Measurements from ENCODE around the gene FAM221A.

DNA sequence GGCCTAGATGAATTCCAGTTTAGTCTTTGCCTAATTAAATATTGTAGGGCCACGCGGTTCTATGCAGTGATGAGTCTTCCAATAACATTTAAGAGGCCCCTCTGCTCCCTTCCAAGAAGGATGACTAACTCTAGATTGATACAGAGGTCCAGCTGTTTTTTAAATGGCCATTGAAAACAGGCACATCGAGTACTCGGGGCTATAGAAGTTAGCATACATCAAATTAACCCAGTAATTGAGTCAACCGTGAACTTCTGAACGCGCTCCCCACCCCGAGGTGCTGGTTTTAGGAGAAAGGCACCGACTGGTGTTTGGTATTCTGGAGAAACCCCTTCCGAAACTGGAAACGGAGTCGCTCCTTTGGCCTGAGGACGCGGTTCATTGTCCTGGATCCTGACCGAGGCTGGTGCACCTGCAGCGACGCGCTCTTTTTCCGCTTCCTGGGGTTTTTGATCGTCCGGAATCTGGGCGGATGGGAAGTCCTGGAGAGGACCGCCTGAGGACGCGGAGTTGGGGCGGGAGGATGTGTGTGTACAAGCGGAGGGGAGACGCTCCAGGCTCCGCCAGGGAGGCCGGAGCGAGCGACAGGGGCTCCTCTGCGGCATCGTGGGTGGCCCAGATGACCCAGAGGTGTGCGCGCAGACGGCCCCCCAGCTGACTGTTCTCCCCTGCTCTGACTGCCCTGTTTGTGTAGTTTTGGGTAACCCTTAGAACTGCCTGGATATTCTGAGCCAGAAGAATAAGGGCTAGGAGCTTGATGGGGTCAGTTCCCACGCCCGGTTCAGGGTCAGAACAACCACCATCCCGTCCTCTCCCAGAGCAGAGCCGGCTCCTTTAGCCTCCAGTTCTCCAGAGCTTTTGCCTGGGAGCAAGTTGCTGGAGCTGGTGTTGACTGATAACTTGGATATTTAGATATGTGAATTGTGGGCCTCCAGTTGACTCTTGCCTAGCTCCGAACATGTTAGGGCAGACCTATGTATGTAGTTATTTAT is 711 bp downstream of the FAM221A start:
- TF ChIP-seq POLR2AphosphoS5 (IDR thresholded peaks at IDR 0.05), result no peak
- TF ChIP-seq, protein P1, sequence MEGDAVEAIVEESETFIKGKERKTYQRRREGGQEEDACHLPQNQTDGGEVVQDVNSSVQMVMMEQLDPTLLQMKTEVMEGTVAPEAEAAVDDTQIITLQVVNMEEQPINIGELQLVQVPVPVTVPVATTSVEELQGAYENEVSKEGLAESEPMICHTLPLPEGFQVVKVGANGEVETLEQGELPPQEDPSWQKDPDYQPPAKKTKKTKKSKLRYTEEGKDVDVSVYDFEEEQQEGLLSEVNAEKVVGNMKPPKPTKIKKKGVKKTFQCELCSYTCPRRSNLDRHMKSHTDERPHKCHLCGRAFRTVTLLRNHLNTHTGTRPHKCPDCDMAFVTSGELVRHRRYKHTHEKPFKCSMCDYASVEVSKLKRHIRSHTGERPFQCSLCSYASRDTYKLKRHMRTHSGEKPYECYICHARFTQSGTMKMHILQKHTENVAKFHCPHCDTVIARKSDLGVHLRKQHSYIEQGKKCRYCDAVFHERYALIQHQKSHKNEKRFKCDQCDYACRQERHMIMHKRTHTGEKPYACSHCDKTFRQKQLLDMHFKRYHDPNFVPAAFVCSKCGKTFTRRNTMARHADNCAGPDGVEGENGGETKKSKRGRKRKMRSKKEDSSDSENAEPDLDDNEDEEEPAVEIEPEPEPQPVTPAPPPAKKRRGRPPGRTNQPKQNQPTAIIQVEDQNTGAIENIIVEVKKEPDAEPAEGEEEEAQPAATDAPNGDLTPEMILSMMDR (IDR thresholded peaks at IDR 0.05; ENCODE audit: poor library complexity, severe bottlenecking), result no peak
- TF ChIP-seq EP300 (conservative IDR thresholded peaks at IDR 0.05; ENCODE audit: poor library complexity, severe bottlenecking), result no peak
- TF ChIP-seq, protein P2, sequence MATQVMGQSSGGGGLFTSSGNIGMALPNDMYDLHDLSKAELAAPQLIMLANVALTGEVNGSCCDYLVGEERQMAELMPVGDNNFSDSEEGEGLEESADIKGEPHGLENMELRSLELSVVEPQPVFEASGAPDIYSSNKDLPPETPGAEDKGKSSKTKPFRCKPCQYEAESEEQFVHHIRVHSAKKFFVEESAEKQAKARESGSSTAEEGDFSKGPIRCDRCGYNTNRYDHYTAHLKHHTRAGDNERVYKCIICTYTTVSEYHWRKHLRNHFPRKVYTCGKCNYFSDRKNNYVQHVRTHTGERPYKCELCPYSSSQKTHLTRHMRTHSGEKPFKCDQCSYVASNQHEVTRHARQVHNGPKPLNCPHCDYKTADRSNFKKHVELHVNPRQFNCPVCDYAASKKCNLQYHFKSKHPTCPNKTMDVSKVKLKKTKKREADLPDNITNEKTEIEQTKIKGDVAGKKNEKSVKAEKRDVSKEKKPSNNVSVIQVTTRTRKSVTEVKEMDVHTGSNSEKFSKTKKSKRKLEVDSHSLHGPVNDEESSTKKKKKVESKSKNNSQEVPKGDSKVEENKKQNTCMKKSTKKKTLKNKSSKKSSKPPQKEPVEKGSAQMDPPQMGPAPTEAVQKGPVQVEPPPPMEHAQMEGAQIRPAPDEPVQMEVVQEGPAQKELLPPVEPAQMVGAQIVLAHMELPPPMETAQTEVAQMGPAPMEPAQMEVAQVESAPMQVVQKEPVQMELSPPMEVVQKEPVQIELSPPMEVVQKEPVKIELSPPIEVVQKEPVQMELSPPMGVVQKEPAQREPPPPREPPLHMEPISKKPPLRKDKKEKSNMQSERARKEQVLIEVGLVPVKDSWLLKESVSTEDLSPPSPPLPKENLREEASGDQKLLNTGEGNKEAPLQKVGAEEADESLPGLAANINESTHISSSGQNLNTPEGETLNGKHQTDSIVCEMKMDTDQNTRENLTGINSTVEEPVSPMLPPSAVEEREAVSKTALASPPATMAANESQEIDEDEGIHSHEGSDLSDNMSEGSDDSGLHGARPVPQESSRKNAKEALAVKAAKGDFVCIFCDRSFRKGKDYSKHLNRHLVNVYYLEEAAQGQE (IDR thresholded peaks at IDR 0.05; ENCODE audit: borderline replicate concordance), result no peak
- TF ChIP-seq TAF1 (IDR thresholded peaks at IDR 0.05; ENCODE audit: low read depth), result no peak
- no peak for TF ChIP-seq EZH2 (IDR thresholded peaks at IDR 0.05; ENCODE audit: borderline replicate concordance, insufficient read depth, low read length, poor library complexity, severe bottlenecking)
- no peak for TF ChIP-seq RAD21 (conservative IDR thresholded peaks at IDR 0.05)
- no peak for TF ChIP-seq SMC3 (conservative IDR thresholded peaks at IDR 0.05; ENCODE audit: poor library complexity)
- TF ChIP-seq MXI1 (conservative IDR thresholded peaks at IDR 0.05; ENCODE audit: poor library complexity, severe bottlenecking), result no peak

Data from neural cell (in vitro differentiated cells).